WERI-Rb-1 (cell line): ENCODE measurements around the gene PCLO.
A peak's percentile ranks its signal among the peaks of the same experiment; 100 is the strongest.

Experiments
- DNase-seq: peaks from one replicate; pipeline ENCODE4 v3.0.0-alpha.2; 2020
- H3K27ac ChIP-seq: fragments of 250-450 bp; sonication (Bioruptor Pico); 2 replicates; pipeline ENCODE4 v1.5.1; 2020; ENCODE audit warnings: mild to moderate bottlenecking, moderate library complexity
- H3K27me3 ChIP-seq: fragments of 250-450 bp; sonication (Bioruptor Pico); 2 replicates; pipeline ENCODE4 v1.5.1; 2021; ENCODE audit warnings: mild to moderate bottlenecking, low read depth, moderate library complexity; ENCODE audit not compliant: insufficient read depth, severe bottlenecking
- H3K36me3 ChIP-seq: fragments of 250-450 bp; sonication (Bioruptor Pico); 2 replicates; pipeline ENCODE4 v1.5.1; 2020; ENCODE audit warnings: mild to moderate bottlenecking, moderate library complexity
- H3K4me3 ChIP-seq: 2 replicates; pipeline ENCODE4 v1.5.1; 2011; ENCODE audit warnings: low read depth, mild to moderate bottlenecking, control low read depth, low read length
- H3K9me3 ChIP-seq: fragments of 250-450 bp; sonication (Bioruptor Pico); 2 replicates; pipeline ENCODE4 v1.5.1; 2021; ENCODE audit warnings: mild to moderate bottlenecking, moderate library complexity; ENCODE audit not compliant: severe bottlenecking
- TF ChIP-seq, protein P1 (sequence below): IDR thresholded peaks from 2 replicates; pipeline ENCODE4 v1.5.1; 2011; ENCODE audit warnings: low read depth, mild to moderate bottlenecking, control low read depth, inconsistent platforms, low read length

Gene PCLO

DNA sequence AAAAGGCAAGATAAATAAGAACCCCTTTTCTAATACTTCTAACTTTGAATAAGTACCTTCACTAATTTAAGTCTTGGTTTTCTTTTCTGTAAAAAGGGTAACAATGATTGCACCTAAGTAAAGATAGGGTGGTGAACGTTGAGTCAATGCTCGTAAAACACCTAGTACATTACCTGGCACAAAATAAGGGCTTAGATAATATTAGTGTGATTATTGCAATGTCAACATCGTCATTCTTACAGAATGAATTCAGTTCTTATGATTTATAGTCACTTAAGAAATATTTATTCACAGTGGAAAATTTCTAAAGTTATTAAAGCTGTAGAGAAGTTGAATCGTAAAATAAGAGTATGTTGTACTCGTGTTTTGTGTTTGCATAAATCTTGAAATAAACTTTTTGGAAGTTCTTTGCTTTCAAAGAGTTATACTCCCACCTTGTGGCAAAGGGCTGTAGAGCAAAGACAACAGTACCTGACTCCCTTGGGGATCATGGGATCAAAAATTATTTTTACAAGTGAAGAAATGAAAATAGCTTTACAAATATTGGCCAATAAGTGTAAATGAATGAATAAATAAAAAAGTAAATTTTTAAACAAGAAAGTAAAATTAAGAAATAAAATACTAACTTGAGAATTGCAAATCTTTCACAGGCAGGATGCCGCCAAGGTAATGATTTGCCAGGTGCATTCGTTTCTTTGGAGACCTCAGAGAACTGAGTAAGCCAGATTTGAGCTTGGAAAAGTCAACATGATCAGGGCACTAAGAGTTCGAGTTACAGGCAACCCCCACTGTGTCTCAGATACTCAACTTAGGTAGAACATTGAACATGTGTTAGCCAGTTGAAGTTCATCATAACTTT, 433.3 kb downstream of the PCLO start:
- Histone ChIP-seq H3K36me3 (no peaks in the 10 kb centered on the region), H3K9me3 (no peaks in the 10 kb centered on the region), H3K27me3 (no peaks in the 10 kb centered on the region), H3K27ac (no peak overlapping the region), H3K4me3 (no peak overlapping the region)
- TF ChIP-seq, protein P1, sequence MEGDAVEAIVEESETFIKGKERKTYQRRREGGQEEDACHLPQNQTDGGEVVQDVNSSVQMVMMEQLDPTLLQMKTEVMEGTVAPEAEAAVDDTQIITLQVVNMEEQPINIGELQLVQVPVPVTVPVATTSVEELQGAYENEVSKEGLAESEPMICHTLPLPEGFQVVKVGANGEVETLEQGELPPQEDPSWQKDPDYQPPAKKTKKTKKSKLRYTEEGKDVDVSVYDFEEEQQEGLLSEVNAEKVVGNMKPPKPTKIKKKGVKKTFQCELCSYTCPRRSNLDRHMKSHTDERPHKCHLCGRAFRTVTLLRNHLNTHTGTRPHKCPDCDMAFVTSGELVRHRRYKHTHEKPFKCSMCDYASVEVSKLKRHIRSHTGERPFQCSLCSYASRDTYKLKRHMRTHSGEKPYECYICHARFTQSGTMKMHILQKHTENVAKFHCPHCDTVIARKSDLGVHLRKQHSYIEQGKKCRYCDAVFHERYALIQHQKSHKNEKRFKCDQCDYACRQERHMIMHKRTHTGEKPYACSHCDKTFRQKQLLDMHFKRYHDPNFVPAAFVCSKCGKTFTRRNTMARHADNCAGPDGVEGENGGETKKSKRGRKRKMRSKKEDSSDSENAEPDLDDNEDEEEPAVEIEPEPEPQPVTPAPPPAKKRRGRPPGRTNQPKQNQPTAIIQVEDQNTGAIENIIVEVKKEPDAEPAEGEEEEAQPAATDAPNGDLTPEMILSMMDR = peak; percentile 35; the same call in 1 of the 2 replicates
- DNase-seq = peak; percentile 14

DNA sequence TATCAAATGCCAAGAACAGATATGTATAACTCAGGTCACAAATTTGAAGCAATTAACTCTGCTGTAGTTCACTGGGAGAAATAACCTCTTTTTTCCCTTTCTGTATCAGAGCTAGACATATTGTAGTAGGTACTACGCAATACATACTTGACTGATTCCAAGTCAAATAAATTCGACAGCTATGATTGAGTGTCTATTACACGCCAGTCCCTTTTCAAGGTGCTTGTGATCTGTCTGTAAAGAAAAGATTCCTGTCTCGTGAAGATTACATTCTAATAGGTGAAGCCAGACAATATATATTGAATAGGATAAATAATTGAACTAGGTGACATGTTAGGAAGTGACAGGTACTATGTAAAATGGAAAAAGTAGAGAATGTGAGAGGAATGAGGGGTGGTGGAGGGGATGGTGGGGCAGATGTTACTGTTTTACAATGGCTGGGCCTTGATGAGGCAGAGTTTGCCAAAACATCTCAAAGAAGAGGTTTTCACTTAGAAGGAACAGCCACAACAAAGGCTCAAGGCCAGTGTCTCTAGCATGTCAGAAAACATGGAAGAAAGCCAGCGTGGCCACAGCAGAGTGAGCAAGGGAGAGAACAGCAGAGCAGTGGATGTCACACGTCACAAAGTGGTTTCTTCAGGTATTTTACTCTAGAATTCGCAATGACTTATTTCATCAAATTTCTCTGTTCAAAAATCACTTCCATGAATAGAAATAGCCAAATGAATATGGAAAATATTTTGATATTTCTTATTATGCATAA, 436.5 kb downstream of the PCLO start:
- no peaks in the 10 kb centered on the region for H3K27me3 ChIP-seq
- TF ChIP-seq, protein P1 = no peak
- H3K9me3 ChIP-seq = no peaks in the 10 kb centered on the region
- no peak overlapping the region for H3K4me3 ChIP-seq
- H3K27ac ChIP-seq = no peak overlapping the region
- no peak for DNase-seq
- H3K36me3 ChIP-seq = no peaks in the 10 kb centered on the region

DNA sequence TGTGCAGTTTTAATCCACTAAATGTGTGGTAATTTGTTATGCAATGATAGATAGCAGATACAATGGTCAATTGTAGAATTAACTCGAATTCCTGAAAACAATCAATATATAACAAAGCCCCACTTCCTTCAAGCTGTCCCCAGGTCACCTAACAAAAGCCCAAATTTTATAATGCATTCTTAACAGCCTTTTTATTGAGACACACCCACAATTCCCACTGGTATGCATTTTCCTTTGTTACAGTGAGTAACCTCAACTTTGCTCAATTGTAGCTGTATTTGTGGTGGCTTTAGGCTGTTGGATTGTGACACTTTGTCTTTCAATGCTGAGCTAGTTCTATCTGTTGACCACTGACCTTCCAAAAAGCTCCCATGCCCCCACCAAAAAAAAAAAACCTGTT, 439.3 kb downstream of the PCLO start:
- no peak overlapping the region for H3K27ac ChIP-seq
- H3K9me3 ChIP-seq = no peaks in the 10 kb centered on the region
- no peak for DNase-seq
- H3K4me3 ChIP-seq = no peak overlapping the region
- H3K36me3 ChIP-seq = no peaks in the 10 kb centered on the region
- no peaks in the 10 kb centered on the region for H3K27me3 ChIP-seq
- TF ChIP-seq, protein P1 = no peak

DNA sequence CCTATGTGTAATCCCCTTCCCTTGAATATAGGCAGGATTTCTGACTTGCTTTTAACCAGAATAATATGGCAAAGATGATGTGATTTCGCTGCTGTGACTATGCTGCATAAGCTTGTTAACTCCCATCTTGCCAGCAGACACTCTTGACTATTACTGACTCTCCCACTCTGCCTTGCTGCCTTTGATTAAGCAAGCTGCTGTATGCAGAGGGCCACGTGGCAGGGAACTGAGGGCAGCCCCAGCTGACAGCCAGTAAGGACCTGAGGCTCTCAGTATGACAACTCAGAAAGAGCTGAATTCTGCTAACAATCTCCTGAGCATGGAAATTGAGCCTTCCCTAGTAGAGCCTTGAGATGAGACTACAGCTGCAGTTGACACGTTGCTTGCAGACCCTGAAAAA, 439.7 kb downstream of the PCLO start:
- no peak overlapping the region for H3K27ac ChIP-seq
- no peaks in the 10 kb centered on the region for H3K9me3 ChIP-seq
- TF ChIP-seq, protein P1 = no peak
- no peaks in the 10 kb centered on the region for H3K27me3 ChIP-seq
- no peak for DNase-seq
- H3K36me3 ChIP-seq = no peaks in the 10 kb centered on the region
- no peak overlapping the region for H3K4me3 ChIP-seq

DNA sequence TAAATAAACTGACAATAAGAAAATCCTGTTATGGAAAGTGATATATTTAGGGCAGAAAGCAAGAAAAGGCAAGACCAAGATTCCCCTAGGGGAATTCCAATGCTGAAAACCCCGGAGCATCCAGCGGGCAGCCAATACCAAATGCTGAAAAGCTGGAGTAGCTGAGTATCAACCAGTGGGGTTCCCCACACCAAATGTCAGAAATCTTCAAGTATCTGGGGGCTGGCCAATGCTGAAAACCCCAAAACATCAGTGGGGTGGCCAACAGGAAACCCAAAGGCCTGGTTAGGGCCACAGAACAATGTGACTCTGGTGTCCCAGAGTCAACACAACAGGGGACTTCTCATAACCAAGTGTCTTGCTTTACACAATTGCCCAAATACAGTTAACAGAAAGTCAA, 447.3 kb downstream of the PCLO start:
- DNase-seq = no peak
- no peaks in the 10 kb centered on the region for H3K9me3 ChIP-seq
- no peaks in the 10 kb centered on the region for H3K36me3 ChIP-seq
- no peaks in the 10 kb centered on the region for H3K27me3 ChIP-seq
- no peak overlapping the region for H3K4me3 ChIP-seq
- H3K27ac ChIP-seq = no peak overlapping the region
- TF ChIP-seq, protein P1 = no peak
